Adipose tissue (tissue), 3 donors: ENCODE results near the gene OR10G2. TPM values are rescaled to one million over a fixed set of nuclear protein-coding genes. Genes with fewer than 3 reads are reported as not detected.
"Not testable (repeated sequence)": the region's sequence is repeated elsewhere in the genome, so short reads cannot be mapped to it uniquely, and the experiment has no call there.

ENCODE experiments used
- H3K27ac ChIP-seq: one replicate; pipeline ENCODE4 v1.5.1; 2013; ENCODE audit warnings: low read depth, low read length
- WGBS, 3 donors: extraction: QIAGEN DNeasy Blood & Tissue Kit; methylation state at CpG; one replicate each; pipeline ENCODE4 v1.1.7; 2013; 5-methylcytosine and 5-hydroxymethylcytosine counted together
- polyA plus RNA-seq, 3 donors: library from polyadenylated mRNA; stranded (reverse); fragments of 200-250 nt; gene quantifications; one replicate each; pipeline ENCODE4 v1.2.3, GENCODE V29; 2013
- donor health status: healthy with polysubstance abuse.
- donor health status: Bipolar disorder and iron deficiency.
- donor health status: healthy.

OR10G2 gene
- polyA plus RNA-seq, 3 donors, result not detected

DNA sequence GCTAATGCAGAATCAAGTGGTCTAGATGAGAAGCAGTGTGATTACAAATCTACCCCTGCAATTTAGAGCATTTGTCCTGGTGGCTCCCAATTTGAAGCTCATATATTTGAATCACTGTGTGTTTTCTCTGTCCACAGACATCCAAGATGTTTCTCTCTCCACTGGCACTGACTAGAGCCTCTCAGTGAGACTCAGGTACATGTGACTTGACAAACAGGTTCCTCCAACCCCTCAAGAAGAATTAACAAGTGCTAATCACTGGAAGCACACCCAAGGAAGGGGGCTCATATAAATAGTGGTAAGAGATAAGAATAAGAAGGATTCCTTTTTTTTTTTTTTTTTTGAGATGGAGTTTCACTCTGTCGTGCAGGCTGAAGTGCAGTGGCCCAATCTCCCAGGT lies 20.5 kb downstream of the OR10G2 start:
- WGBS, 3 donors, result 54 to 68% (median 56%) methylated on average over 1 of the region's 1 CpG
- no peak overlapping the region for H3K27ac ChIP-seq

DNA sequence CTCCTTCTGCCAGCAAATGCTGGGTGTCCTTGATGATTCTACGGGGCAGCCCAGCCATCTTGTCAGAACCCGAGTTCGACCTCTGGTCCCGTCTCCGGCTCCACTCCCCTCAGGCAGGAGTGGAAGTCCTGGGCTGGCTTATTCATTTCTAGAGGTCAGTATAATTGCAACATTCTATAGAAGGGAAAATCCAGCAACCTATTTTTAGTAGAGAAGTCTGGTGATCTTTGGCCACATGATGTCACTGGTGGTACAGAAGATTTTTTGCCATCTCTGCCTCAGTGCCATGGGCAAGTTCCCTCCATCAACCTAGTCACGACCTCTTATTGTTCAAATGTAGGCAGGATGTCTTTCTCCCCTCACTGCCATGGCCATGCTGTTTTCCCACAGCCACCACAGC lies 22.4 kb downstream of the OR10G2 start:
- no peak overlapping the region for H3K27ac ChIP-seq
- WGBS, 3 donors, result 69 to 80% (median 73%) methylated on average over 6 of the region's 6 CpGs

DNA sequence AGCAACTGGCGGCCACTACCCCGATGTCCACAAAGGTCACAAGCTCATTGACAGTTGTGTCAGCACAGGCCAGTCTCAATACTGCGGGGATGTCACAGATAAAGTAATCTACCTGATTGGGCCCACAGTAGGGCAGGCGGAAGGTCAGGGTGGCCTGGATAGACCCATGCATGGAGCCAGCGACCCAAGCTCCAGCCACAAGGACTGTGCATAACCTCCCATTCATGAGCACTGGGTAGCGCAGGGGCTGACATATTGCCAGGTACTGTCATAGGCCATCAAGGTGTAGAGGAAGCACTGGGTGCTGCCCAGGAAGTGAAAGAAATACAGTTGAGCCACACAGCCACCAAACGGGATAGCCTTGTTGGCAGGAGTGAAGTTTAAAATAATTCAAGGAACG lies 32.6 kb downstream of the OR10G2 start:
- H3K27ac ChIP-seq, result not testable (repeated sequence)
- 83 to 86% (median 84%) methylated on average over 5 to 8 of the region's 8 CpGs for WGBS, 3 donors

GRCh38 chr14:21589317-21589716 lies 45.4 kb downstream of the OR10G2 start:
- 67 to 77% (median 76%) methylated on average over 4 of the region's 4 CpGs for WGBS, 3 donors

More at GRCh38 chr14:21589317-21589716, 45.4 kb downstream of the OR10G2 start:
- H3K27ac ChIP-seq, result no peak overlapping the region

Other genes with a start within 250 kb of the OR10G2 start
- gene CHD8, start 178.8 kb downstream of the OR10G2 start, polyA plus RNA-seq, result 10 to 100 TPM; 11.5 to 21.1 (median 20.7) TPM
- gene RAB2B, start 158.0 kb downstream of the OR10G2 start, polyA plus RNA-seq, result 10 to 100 TPM in 2 of 3 donors, 1 to 10 TPM in 1; 5.5 to 17.5 (median 15.3) TPM
- 10 to 100 TPM; 19.3 to 44.7 (median 23.2) TPM for gene TOX4, start 157.7 kb downstream of the OR10G2 start, polyA plus RNA-seq
- gene METTL3, start 123.6 kb downstream of the OR10G2 start, polyA plus RNA-seq, result 10 to 100 TPM; 22.7 to 29.5 (median 27.4) TPM
- 1 to 10 TPM; 1.1 to 6.6 (median 2.0) TPM for gene SALL2, start 108.6 kb downstream of the OR10G2 start, polyA plus RNA-seq
- gene OR10G3, start 54.9 kb downstream of the OR10G2 start, polyA plus RNA-seq, result under 1 TPM in 1 of 3 donors, not detected in 2; 0.22 TPM
- not detected for gene OR4E2, start 18.9 kb upstream of the OR10G2 start, polyA plus RNA-seq
- gene OR4E1, start 38.9 kb upstream of the OR10G2 start, polyA plus RNA-seq, result not detected